NCI-H2107 treated with DMSO at 0.1 percent for 48 hours (cell line): ENCODE data around the gene BABAM2.
A peak's percentile ranks its signal among the peaks of the same experiment; 100 is the strongest.
"Not testable (repeated sequence)": the region's sequence is repeated elsewhere in the genome, so short reads cannot be mapped to it uniquely, and the experiment has no call there.

Source experiments
- DNase-seq: peaks from one replicate; lab custom pipeline; 2025; ENCODE audit not compliant: unreplicated experiment; lab: John Stamatoyannopoulos, UW

Gene BABAM2

DNA sequence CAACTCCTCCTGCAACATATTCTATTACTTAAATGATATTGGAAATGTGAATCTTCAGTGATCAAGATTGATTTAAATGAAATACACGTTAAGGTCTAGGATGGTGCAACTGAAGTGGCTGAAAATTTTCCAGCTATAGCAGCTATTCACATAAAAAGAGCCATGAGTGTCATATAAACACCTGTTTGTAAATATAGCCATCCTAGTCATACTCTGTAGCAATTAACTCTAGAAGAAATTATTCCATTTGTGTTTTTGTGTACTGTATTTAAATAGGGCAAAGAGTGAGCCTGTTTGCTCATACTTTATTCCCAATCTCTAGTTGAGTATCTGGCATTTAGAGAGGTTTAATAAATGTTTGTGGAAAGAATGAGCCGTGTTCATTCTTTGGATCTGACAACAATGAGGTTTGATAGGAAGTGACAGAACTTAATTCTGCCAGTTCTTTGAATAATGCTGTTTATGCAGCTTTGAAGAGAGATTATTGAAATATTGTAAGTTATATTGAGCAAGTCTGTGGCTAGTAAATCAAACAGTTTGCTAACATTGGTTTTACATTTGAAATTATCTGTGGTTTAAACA lies 49.7 kb downstream of the BABAM2 start:
- no peak for DNase-seq

DNA sequence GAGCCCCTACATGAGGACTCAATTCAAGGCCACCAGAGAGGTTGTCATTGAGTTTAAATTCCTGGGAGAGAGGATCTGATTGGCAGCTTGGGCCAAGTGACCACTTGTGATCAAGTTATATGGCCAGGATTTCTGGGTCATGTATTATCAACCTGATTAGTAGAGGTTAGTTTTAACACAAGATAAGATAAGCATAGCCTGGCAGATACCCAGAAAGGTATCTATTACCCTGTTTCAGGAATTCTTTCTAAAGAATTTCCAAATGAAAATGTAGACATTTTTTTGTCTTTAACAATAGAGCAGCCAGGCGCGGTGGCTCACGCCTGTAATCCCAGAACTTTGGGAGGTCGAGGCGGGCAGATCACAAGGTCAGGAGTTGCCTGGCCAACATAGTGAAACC lies 50.5 kb downstream of the BABAM2 start:
- no peak for DNase-seq

DNA sequence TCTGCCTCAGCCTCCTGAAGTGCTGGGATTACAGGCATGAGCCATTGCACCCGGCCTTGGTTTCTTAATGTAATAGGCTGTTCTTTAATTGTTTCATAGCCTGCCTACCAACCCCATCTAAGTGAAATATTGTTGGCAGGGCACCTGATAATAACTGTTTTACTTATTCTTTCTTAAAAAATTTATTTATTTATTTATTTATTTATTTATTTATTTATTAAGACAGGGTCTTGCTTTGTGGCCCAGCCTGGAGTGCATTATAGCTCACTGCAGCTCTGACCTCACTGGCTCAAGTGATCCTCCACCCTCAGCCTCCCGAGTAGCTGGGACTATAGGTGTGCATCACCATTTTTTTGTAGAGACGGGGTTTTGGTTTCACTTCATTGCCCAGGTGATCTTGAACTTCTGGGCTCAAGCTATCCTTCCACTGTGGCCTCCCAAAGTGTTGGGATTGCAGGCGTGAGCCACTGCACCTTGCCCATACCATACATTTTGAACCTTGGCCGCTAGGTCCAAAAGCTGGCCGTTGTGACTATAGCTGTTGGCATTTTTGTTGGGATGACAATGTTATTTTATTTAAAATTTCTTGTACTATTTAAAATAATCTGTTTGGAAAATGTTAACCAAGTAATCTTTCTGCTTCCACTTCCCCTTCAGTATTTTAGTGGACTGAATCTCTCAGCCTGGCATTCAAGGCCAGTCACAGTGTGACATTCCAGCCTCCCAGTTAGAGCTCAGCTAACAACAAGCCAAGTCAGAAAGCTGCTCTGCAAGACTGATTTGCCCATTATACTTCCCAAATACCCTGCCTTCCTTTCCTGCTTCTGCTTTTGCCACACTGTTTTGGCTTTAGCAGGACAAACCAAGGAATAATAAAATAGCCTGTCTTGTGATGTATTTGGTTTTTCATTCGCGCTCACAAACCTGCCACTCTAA lies 52.4 kb downstream of the BABAM2 start:
- DNase-seq = no peak

DNA sequence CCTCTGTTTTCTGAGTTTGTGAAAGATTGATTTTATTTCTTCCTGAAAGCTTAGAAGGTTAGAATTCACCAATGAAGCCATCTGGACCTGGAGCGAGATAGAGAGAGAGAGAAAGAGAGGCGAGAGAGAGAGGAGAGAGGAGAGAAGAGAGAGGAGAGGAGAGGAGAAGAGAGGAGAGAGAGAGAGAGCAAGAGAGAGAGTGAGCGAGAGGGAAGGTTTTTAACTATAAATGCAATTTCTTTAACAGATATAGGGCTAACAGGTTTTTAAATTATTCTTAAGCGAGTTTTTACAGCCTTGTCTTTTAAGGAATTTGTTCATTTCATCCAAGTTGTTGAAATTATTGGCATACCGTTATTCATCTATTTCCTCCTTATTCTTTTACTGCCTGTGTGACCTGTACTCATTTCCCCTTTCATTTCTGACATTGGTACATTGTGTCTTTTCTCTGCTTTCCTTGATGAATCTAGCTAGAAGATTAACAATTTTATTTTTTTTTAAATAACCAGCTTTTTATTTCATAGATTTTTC lies 56.1 kb downstream of the BABAM2 start:
- DNase-seq = no peak

DNA sequence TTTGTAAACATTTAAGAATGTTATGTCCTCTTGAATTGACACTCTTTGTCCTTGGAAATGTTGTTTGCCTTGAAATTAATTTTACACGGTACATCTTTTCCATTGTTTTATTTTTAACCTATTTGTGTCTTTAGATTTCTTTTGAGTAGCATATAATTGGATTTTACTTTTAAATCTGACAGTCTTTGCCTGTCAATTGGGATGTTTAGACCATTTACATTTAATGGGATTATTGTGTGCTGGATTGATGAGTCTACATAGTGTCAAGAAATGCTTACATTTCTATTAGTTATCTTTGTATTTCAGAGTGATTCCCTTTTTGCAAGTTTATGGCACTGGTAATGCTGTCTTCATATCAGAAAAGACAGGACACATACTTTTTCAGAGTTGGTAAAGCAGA lies 61.5 kb downstream of the BABAM2 start:
- DNase-seq = no peak

DNA sequence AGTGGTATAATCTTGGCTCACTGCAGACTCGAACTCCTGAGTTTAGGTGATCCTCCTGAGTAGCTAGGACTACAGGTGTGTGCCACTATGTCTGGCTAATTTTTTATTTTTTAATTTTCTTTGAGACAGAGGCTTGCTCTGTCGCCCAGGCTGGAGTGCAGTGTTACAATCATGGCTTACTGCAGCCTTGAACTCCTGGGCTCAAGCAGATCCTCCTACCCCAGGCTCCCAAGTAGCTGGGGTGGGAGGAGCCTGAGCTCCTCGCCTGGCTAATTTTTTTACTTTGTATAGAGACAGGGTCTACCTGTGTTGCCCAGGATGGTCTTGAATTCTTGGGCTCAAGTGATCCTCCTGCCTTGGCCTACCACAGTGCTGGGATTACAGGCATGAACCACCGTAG lies 62.5 kb downstream of the BABAM2 start:
- DNase-seq = no peak

DNA sequence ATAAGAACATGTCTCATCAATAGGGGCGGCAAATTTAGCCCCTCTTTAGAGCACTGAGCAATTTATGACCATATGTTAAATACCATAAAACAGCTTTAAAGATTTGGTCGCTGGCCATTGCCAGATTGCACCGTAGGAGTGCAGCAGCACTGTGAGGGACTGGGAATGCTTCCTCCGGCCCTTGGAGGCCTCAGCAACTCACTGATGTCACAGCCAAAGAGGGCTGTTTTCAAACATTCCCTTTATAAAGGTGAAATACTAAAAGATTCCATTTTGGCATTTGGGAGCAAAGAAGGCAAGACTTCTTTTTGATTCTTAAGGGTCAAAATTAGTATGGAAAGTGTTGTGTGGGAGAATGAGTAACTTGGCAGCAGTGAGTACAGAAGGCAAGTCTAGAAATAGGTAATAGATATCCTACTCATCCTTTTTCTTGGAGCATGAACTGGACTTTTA lies 63.7 kb downstream of the BABAM2 start:
- no peak for DNase-seq

DNA sequence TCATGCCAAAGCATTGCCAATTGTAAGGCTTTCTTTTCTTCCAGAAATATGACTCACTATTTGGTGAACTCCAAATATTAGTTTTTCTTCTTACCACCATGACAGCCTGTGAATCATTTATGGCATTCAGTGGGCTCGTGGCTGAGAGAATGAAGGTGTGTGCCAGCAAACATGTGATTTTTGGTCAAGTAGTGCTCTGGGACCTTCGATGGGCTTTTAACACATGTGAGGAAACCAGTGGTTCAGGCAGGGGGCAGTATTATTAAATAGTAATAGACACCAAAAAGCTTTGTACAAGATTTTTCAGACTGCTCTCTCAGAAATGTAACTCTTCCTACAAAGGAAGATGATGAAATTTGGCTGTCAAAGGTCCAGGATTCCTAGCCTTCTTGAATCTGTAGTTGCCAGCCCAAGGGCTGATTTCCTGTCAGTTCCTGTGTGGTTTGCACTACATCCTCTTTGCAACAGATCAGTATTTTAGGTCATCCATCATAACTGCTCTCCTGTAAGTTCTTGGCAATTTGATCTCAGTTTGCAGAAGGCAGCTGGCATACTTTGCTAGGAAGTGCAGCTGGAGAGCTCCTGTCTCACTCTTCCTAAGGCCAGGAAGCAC lies 64.3 kb downstream of the BABAM2 start:
- peak; percentile 38 for DNase-seq

DNA sequence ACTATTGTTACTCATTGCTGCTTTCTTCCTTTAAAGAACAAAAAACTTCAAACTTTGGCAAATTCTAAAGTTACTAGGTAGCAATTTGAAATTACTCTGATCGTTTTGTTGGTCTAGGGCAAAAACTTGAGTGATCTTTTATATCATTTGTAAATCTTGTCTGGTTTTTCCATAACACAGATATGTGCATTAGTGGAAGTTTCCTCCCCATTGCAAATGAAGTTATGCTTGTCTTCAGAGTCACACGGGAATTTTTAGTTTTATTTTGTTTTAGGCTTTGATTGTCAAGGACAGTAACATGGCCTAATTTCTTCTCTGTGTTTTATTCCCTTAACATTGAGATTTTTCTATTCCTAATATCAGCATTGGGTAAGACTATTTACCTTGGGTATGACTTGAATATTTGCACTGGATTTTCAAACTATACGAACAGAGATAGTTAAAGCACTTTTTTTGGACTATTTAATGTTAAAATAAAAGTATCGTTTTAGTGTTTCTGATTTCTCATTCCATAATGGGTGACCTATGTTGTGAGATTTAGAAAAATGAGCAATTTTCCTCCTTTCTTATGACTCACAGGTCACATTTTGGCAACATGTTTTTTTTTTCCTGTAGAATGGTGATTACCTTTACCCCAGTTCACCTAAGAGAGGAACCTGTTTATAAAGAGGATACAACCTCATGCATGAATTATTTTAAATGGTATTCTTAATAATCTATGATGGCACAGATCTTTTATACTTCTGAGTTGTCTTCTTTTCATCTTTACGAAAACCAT lies 65.0 kb downstream of the BABAM2 start:
- DNase-seq = no peak

DNA sequence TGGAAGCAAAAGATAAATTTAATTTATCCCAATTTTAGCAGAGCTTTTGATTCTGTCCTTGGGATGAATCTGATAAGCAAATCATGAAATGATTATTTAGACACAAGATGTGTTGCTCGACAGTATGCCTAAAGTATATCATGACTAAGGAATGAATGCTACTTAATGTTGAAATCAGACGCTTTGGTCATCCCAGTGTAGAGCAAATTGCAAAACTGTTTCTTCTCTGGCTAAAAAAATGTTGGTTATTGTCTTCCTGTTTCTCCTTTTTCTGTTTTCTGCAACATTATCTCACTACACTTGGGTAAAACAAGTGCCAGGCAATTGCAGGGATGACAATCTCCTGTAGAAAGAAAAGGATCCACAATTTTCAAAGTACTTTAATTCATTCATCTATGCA lies 66.4 kb downstream of the BABAM2 start:
- no peak for DNase-seq

DNA sequence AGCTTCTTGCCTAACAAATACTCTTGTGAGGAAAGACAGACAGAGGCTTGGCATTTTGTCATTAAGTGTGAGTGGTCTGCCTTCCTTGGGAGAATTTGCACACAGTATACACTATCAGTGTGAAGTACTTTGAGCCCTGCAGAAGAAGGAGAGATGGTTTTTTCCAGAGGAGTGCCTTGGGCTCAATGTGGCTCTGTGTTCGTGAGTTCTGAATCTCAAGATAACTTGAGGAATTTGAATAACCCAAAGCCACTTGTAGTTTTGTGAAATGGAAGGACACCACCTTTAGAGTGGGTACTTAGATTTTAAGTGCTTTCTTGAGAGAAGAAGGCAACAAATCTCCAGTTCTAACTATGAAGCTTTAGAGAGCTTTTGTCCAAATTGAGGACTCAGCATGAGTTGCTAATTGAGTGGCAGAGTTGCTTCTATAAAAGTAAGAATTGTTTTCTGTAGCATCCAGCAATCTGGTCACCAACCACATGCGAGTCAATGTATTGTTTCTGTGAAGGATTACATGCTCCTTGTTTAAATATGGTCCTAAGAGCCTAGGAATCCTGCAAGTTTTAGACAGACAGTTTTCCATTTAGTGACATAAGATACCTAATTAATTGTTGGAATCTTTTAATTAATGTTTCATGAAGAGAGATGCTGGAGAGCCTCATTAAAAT lies 68.3 kb downstream of the BABAM2 start:
- no peak for DNase-seq

DNA sequence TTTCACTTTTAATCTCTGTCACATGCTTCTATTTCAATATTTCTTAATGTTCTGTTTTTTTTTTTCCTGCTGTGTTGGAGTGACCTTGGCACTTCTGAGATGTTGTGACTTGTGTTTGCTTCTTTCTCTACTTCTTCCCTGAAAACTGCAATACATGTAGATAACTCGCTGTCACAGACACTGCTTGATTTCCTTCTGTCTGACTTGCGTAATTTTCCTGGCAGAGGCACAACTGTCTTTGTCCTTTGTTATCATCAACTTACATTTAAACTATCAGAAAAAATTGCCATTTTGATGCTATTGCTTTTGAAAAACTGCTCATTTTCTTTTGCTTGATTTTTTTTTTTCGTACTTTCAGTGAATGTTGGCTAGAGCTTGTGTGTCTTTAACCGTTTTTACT lies 69.0 kb downstream of the BABAM2 start:
- DNase-seq = no peak

DNA sequence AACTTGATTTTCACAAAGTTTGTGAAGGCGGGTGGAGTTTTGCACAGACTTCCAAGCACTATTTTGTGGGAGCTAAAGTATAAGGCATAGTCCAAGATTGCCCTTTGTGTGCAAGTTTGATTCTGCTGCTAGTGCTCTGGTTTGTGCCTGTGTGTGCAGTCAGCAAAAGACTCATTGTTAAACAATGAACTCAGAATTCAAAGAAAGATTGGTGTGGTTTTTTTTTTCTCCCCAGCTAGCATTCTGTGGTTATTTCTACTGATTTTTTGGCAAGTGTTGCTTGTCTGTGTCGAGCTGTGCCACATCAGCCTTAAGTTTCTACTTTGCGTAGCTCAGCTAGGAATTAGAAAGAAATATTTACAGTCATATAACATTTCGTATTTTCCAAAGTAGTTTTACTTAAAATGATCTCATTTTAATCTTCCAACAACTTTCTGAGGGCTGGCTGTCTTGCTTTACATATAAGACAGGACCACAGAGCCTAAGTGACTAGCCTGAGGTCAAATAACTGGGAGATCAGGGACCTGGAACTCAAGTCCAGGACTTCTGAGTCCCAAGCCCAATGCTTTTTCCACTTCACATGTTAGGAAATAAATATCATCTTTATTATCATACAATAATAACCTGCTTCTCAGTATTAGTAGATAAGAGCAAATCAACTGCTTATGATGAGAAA lies 69.8 kb downstream of the BABAM2 start:
- no peak for DNase-seq

DNA sequence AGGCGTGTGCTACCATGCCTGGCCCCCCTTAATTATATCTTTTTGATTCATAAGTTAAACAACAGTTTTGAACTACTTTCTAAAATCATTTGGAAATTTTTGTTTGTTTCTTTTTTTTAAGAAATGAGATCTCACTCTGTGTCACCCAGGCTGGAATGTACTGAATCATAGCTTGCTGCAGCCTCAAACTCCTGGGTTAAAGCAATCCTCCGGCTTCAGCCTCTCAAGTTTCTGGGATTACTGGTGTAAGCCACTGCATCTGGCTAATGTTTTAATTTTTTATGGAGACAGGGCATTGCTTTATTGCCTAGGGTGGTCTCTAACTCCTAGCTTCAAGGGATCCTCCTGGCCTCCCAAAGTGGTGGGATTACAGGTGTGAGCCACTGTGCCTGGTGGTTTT lies 71.5 kb downstream of the BABAM2 start:
- no peak for DNase-seq

DNA sequence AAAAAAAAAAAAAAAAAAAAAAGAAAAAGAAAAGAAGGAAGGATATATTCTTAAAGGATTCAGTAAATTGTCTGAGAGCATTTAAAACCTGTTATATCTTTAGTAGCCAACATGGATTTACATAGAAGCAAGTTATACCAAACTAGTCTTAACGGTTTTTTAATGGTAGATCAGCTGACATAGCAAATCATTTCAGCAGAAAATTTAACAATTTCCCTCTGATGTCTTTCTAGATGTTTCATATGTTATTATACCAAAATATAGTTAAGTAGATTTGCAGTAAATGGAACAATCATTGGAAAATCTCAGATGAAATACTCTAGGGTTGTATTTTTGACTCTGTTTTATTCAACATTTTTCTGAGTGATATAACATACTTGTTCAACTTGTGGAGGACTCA lies 72.9 kb downstream of the BABAM2 start:
- DNase-seq = no peak

DNA sequence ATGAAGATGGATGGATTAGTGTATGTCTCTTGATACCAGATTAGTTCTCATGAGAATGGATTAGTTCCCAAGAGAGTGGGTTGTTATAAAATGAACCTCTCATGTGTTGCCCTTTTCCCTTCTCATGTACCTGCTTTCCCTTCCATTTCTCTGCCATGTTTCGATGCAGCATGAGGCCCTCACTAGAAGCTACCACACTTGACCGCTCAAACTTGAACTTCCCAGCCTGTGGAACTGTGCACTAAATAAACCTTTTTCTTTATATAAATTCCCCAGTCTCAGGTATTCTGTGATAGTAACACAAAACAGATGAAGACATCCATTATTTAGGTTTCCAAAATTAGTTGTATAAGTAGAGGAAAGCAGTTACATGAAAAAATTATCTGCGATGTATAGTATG lies 73.5 kb downstream of the BABAM2 start:
- no peak for DNase-seq

DNA sequence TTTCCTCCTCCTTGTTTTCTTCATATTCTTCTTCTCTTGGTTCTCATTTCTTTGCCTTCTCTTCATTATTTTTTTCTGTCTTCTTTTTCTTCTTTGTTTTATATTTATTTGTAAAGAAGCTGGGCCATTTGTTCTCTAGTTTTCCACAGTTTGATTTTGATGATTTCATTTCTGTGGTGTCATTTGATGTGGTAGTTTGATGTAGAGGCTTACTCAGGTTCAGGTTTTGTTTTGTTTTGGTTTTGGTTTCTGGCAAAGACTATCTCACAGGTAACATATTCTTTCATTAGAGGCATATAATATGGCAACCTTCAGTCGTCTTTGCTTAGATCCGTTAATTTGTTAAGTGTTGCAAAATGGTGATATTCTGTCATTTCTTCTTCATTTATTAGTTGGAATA lies 75.3 kb downstream of the BABAM2 start:
- no peak for DNase-seq

DNA sequence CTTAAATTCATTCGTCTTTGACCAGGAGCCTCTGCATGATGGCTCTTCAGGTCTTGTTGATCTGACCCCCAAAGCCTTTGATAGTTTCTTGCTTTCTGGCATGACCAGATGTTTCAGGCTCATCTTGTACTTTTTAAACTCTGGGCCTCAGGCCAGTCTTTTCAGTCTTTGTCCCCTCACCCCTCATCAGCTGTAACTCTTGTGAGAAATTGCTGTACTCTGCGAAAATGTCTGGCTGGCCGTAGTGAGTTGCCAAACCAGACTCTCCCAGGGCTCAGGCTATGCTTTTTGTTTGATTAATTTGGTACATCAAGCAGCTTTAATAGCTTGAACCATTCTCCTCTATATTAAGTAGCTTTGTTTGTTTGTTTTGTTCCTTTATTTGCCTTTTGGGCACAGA lies 75.9 kb downstream of the BABAM2 start:
- DNase-seq = no peak

DNA sequence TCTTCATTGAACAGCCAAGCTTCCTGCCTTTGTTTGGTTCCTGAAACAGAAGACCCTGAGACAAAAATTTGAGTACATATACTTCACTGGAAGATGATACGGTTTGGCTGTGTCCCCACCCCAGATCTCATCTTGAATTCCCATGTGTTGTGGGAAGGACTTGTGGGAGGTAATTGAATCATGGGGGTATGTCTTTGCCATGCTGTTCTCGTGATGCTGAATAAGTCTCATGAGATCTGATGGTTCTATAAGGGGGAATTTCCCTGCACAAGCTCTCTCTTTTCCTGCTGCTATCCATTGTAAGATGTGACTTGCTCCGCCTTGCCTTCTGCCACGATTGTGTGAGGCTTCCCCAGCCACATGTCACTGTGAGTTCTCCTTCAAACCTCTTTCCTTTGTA lies 76.5 kb downstream of the BABAM2 start:
- no peak for DNase-seq

DNA sequence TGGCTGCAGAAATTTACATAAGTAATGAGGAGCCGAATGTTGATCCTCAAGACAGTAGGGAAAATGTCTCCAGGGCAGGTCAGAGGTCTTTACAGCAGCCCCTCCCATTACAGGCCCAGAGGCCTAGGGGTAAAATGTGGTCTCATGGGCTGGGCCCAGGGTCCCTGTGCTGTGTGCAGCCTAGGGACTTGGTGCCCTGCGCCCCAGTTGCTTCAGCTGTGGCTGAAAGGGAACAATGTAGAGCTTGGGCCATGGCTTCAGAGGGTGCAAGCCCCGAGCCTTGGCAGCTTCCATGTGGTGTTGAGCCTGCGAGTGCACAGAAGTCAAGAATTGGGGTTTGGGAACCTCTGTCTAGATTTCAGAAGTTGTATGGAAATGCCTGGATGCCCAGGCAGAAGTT lies 77.5 kb downstream of the BABAM2 start:
- not testable (repeated sequence) for DNase-seq
